ENCODE measurements around the gene NGFR.

GRCh38 chr17:49543860-49544259 lies 48.8 kb downstream of the NGFR start:
- no peak for TF ChIP-seq EP300 (IDR thresholded peaks at IDR 0.05)
- no peak for TF ChIP-seq CTCF (IDR thresholded peaks at IDR 0.05)

Data from ovary (tissue), 3 donors.